ENCODE measurements around the gene RHBDL1. TPM values are rescaled to one million over a fixed set of nuclear protein-coding genes. Genes with fewer than 3 reads are reported as not detected.
A peak's percentile ranks its signal among the peaks of the same experiment; 100 is the strongest.
"Not testable (repeated sequence)": the region's sequence is repeated elsewhere in the genome, so short reads cannot be mapped to it uniquely, and the experiment has no call there.

Gene RHBDL1
- polyA plus RNA-seq, 1 donor from 2014 or later = 7.2 TPM

DNA sequence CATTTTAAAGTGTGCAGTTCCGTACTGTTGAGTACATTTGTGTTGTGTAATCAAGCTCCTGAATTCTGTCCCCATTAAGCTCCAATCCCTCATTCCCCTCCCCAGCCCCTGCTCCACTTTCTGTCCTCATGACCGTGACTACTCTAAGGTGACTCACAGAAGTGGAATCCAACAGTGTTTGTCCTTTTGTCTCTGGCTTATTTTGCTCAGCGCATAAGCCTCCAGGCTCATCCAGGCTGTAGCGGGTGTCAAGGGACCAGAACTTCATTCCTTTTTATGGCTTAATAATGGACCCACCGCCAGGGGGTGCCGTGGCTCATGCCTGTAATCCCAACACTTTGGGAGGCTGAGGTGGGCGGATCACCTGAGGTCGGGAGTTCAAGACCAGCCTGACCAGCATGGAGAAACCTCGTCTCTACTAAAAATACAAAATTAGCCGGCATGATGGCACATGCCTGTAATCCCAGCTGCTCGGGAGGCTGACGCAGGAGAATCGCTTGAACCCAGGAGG is 37.3 kb downstream of the RHBDL1 start:
- not testable (repeated sequence) for H3K27ac ChIP-seq (ENCODE audit: low read length); H3K9me3 ChIP-seq (ENCODE audit: low read length); H3K36me3 ChIP-seq (ENCODE audit: insufficient read depth, low read length); H3K9me2 ChIP-seq (ENCODE audit: insufficient read depth, low read length); H2AFZ ChIP-seq (ENCODE audit: low read depth, low read length); H3K4me2 ChIP-seq (ENCODE audit: low read length); H3K9ac ChIP-seq (ENCODE audit: low read length); H3K27me3 ChIP-seq (ENCODE audit: insufficient read depth, low read depth, low read length); H3F3A ChIP-seq (ENCODE audit: insufficient read depth, low read length, poor library complexity, severe bottlenecking); H3K4me3 ChIP-seq (ENCODE audit: low read length); H4K20me1 ChIP-seq (ENCODE audit: insufficient read depth)
- TF ChIP-seq CTCF (IDR thresholded peaks at IDR 0.05; ENCODE audit: poor library complexity, severe bottlenecking) (peak; percentile 57), SMC3 (conservative IDR thresholded peaks at IDR 0.05; ENCODE audit: poor library complexity) (peak; percentile 30), RAD21 (conservative IDR thresholded peaks at IDR 0.05) (peak; percentile 25)
- peaks cover 21% of the 10 kb centered on the region for H3K79me2 ChIP-seq (replicated peaks; ENCODE audit: insufficient read depth, low read length)

DNA sequence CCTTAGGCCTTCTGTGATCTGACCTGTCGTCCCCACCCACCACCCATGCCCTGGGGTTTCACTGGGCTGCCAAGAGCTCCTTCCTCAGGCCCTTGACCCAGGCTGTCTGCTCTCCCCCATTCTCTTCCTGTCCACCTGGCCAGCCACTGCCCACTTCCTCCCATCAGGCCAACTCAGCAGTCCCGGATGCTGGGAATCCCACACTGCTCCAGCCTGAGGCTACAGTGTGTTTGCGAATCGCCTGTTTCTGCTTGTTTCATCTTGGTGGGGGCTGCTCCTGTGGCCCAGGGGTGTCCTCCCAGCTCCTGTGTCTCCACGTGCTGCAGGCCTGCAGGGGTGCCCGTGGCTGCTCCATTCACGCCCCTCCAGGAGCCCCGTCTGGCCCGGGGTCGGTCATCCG is 38.6 kb downstream of the RHBDL1 start:
- Histone ChIP-seq H3K9ac (ENCODE audit: low read length) (no peak overlapping the region), H3K27me3 (ENCODE audit: insufficient read depth, low read depth, low read length) (no peaks in the 10 kb centered on the region), H3K79me2 (replicated peaks; ENCODE audit: insufficient read depth, low read length) (peaks cover 21% of the 10 kb centered on the region), H3F3A (ENCODE audit: insufficient read depth, low read length, poor library complexity, severe bottlenecking) (peaks cover 5% of the 10 kb centered on the region), H4K20me1 (ENCODE audit: insufficient read depth) (no peaks in the 10 kb centered on the region), H2AFZ (ENCODE audit: low read depth, low read length) (no peak overlapping the region), H3K27ac (ENCODE audit: low read length) (no peak overlapping the region), H3K36me3 (ENCODE audit: insufficient read depth, low read length) (no peaks in the 10 kb centered on the region), H3K4me3 (ENCODE audit: low read length) (no peak overlapping the region), H3K9me2 (ENCODE audit: insufficient read depth, low read length) (no peaks in the 10 kb centered on the region), H3K9me3 (ENCODE audit: low read length) (no peaks in the 10 kb centered on the region), H3K4me2 (ENCODE audit: low read length) (no peak overlapping the region)
- TF ChIP-seq POLR2AphosphoS5 (IDR thresholded peaks at IDR 0.05) (no peak), RAD21 (conservative IDR thresholded peaks at IDR 0.05) (no peak), TAF1 (IDR thresholded peaks at IDR 0.05; ENCODE audit: low read depth) (no peak), CTCF (IDR thresholded peaks at IDR 0.05; ENCODE audit: poor library complexity, severe bottlenecking) (no peak), EZH2 (IDR thresholded peaks at IDR 0.05; ENCODE audit: borderline replicate concordance, insufficient read depth, low read length, poor library complexity, severe bottlenecking) (no peak), SMC3 (conservative IDR thresholded peaks at IDR 0.05; ENCODE audit: poor library complexity) (no peak), REST (IDR thresholded peaks at IDR 0.05; ENCODE audit: borderline replicate concordance) (no peak), EP300 (conservative IDR thresholded peaks at IDR 0.05; ENCODE audit: poor library complexity, severe bottlenecking) (no peak), MXI1 (conservative IDR thresholded peaks at IDR 0.05; ENCODE audit: poor library complexity, severe bottlenecking) (no peak)
